HG02973 (cell line): ENCODE results near the gene AUTS2.

Experiments
- ATAC-seq: cut with Tn5 transposase; IDR thresholded peaks from one replicate; pipeline ENCODE4 v1.9.1; 2021; ENCODE audit warnings: moderate library complexity; ENCODE audit not compliant: unreplicated experiment

AUTS2 gene

DNA sequence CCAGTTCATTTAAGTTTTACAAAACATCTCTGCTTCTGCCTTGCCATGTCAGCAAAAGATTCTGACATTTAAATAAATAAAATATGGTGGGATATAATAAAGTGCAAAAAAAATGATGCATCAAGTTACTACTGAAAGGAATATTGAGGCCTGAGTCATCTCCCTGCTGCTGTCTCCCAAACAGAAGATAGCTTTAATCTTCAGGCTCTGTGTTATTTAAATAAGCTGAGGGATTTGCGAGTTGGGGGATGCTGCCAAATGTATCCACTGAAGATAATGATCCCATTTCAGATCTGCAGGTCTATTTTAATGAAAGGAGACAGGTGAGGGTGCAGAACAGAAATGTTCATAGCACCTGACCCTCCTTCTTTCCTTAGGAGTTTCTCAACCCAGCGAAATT, 720.8 kb downstream of the AUTS2 start:
- ATAC-seq: no peak

DNA sequence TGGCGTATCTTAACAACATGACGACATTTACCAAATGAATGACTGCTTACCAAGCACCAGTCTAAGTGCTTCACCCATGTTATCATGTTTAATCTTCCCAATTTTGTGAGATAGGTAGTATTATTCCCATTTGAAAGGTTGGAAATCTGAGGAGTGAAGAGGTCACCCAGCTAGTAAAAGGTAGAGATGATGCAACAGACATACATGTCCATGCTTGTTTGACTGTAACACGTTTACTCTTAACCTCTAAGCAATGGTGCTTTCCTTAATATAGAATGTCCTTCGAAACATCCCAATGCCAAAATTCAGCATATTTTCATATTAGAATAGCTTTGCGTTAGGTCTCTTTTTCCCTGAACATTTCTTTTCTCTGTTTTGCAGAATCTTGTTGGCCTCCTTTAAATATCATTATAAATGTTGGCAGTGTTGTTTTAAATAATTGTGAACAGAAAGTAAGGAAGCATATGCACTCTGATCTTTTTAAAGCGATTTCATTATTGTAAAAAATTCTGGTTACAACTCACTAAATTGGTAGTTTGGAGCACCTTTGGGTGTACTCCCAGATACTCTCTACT, 722.8 kb downstream of the AUTS2 start:
- ATAC-seq: no peak

DNA sequence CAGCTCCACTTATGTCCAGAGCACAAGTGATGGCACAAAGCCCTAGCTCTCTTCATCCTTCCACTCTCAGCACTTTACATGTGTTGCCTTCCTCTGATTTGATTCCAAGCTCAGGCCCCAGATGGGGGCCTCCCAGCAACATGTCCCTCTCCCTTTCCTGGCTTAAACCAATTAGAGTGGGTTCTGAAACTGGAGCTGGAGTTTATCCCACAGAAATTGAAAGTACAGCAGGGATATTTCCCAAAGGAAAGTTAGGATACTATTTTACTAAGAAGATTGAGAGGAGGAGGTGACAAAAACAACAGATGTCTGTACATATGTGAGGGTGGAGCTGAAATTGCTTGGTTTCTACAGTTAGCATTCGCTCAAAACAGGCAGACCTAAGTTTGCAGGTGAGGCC, 724.6 kb downstream of the AUTS2 start:
- no peak for ATAC-seq

DNA sequence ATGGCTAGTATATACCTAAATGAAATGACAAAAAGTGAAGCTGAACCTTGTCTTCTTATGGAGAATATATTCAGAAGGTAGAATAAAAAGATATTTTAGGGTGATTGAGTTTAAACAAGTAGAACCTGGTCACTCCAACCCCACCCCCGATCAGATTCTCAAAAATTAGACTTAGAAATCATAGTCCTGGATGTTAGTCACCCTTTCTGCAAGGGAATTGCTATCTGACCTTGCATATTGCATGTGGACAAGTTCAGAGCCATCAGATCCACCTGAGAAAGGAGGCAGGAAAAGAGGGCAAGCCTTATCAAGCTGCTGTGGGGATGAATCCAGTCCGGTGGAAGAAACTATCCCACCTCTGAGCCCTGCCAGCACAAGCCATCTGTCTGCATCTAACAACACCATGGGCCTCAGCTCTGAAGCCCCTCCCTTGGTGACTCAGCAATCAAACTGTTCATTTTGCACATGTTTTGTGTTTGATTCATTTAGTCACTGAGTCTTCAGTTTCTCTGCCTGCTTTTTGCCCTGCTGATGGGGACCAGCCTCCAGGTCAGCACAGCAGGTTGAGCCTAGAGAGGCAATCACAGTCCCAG, 727.3 kb downstream of the AUTS2 start:
- ATAC-seq: no peak

DNA sequence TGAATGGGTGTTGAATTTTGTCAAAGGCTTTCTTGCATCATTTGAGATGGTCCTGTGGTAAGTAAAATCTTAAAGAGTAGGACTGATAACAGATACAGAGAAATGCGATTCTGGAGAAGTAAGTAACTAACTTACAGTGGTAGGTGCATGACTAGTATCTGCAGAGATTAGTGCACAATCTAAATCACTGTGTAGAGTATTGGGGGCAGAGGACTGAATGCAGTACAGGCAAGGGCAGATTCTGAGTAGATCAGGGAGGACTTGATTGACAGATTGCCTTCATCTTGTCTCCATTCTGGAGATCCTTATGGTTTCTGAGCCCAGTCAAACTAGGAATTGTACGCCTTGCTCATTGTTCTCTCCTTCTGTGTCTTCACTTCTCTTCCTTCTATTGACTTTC, 736.0 kb downstream of the AUTS2 start:
- ATAC-seq: no peak

DNA sequence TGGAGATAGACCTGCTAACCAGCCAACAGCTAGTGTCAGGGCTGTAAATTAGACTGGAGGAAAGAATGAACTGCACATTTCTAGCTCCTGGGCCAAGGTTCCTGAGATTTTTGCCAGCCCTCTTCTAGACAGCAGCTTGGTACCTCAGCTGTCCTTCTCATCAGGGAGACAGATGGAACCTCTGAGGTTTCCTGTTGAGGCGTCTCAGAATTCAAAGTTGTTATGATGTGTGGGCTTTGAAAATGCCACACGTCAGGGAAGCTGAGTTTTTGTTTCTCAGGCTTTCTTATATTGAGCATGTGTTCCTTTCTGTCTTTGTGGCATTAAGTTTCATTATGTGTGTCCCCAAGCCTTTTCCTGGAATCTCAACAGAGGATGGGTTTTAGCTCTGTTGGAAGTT, 736.6 kb downstream of the AUTS2 start:
- no peak for ATAC-seq

DNA sequence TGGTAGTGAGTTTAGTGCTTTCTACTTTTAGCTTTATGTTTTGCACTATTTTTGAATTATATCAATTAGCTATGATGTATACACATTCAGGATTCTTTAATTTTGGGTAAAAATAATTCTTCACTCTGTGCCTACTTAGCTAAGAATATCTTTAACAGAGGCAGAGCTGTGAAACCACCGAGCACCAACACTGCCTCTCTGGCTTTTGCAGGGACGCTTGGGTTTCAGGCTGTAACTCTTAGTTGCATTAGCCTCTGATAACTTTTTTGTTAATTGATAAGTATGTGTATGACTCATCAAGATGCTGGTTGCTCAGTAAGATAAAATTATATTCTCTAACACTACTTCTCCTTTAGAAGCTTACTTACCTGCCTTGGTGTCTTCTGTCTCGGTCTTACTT, 738.3 kb downstream of the AUTS2 start:
- ATAC-seq: no peak

DNA sequence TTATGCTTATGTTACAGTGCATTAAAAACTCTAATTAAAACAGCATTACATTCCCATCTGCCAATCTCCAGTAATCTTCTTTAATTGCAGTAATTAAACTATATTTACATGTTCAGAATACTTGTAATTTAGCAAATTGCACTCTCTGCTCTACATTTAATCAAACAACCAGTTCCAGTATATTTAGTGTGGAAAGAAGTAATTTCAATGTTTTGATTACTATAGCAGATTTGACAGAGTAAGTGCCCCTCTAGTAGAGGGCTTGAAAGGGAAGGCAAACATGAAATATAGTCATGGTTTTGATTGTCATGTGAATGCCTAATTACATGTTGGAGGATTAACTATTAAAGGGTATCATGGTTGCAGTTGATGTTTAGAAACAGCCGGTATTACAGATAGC, 739.7 kb downstream of the AUTS2 start:
- ATAC-seq: no peak

DNA sequence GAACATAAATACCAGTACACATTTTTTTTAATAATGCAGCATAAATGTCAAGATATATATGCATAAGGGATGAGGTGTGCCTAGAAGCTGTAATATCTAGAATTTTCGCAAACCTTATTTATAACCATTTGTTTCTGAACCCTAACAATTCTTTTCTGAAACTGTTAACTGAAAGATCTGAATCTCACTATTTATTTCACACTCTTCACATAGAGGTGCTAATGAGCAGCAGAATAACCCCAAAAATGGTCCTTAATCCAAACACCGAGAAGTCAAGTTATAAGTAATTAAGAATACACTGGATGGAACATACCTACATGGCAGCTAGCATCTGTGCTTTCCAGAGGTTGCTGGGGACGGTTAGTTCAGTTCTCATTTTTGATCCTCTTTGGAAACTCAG, 742.0 kb downstream of the AUTS2 start:
- no peak for ATAC-seq

DNA sequence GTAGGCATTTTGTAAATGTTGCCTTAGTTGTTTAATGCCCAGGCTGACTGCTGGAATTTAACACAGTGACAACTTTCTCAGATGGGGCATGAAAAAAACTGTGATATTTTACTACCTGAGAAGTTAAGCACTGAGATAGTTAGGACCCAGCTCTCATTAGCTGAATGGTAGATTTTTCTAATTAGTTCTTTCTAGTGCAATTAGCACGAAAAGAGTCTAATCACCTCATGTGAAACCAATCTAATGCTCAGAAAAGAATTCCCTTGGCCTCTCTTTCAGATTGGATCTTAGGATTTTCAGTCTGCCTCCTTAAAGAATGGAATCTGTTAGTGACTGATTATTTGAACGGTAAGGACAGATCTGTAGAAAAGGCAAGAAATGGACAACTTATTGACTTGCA, 743.2 kb downstream of the AUTS2 start:
- ATAC-seq: no peak

DNA sequence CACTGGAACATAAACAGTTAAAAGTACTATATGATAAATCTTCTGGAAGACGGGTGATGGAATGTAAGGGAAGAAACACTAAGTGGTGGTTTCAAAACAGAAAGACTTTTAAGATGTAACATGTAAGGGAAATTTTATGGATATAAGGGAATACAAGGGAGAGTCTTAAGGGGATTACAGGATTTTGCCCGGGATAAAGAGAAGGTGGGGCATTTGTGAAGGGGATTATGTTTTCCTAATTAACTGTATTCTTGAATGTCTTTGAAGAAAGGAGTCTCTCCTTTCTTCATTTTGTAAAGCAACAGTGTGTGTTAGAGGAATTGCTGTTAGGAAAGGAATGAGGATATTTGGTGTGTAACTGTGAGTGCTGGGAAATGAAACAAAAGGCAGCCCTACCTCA, 745.2 kb downstream of the AUTS2 start:
- no peak for ATAC-seq

DNA sequence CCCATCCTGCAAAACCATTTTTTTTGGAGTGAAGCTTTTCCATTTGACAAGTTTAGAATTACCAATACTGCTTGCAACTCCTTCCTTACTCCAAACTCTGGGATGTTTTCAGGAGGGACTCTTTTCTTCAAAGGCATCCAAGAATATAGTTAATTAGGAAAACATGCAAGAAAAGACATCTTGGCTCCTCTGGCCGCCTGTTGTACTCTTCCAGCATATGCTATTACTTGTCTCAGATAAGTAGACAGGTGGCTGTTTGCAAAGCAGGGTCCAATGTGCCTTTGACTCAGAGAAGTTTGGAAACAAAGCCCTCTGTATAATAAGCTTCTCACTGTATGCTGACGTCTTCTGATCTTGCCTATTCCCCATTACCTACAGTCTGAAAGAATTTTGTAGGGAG, 746.5 kb downstream of the AUTS2 start:
- ATAC-seq: no peak

DNA sequence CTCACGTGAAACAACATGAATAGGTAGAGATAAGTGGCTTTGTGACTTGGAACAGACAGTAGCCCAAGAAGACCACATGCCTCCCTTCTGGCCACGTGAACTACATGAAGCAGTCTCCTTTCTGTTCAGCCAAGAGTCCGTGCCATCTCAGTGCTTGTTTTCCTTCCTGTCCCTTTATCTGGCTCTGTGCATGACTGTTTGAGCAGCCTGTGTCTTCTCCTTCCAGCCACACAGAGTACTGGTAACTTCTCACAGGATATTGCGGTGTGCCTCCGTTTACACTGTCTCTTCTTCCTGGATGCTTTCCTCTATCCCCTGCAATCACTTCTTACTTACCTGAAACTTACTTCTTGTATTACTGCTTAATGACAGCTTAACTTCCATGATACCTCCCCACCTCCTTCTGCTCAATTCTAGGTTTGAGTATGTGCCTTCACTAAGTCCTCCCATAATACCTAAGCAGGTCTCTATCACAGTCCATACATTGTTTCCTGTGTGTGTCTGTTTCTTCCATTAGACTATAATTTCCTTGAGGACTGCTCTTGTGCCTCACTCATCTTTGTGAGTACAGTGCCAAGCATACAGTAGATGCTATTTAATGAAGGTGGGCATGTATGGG, 748.7 kb downstream of the AUTS2 start:
- ATAC-seq: no peak

DNA sequence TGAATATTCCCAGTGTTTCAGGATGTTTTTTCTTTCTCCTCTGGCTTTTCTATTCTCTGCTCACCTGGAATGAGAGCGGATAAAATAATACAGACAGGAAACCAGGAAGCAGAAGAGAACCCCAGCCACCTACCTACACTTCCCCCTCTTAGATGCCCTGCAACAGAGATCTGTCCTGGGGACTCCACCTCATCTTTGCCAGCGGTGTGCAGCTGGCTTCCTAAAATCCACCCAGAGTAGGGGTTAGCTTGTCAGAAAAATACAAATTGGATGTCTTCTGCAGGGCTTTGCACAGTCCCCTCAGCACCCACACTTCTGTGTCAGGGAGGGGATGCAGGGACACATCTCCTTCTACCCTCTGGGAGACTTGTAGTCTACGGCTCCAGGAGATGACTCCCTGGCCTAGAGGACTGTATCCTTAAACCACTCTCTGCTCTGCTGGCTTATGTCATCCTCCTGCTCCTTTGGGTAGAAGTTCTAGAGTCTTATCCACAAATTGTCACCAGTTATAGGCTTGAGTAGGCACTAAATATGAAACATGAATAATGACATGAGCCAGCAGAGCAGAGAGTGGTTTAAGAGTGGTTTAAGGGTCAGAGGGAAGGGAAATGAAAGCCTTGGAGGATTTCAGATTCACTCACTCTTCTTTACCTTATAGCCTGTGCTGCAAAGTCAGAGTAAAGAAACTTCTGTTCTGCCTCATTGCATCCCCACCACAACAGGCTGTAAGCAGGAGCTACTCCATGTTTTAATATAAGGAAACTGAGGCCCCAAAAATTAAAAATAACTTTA, 749.4 kb downstream of the AUTS2 start:
- ATAC-seq: peak; percentile 94

DNA sequence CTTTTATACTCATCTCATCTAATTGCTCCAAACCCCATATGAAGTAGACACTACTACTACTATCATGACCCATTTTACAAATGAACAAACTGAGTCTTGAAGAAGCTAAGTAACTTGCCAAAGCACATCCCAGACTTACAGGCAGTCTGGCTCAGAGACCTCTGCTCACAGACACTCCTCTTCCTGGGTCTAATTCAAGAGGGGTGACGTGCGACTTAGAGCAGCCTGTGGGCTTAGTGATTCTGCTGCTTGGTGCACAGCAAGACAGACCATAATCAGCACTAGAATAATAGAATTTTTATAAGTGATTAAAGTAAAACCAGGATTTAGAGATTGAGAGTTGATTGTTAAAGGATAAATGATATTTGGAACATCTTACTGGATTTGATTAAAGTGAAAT, 750.8 kb downstream of the AUTS2 start:
- ATAC-seq: no peak

DNA sequence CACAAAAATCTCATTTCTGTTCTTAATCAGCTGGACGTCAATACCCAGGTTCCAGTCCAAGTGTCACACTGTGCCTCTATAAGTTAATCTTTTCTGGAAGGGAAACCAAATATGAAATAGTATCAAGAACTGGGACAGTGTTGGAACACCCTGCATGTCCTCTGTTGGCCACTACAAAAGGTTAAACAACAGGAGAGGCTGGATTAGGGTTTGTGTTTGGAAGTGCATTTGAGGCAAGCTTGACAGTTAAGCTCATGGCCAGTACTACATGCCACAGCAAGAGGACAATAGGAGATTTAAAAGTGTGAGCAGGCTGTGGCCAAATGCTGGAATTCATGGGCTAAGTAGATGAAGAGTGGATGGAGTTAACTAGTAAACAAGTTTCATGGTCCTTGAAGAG, 751.5 kb downstream of the AUTS2 start:
- ATAC-seq: no peak

DNA sequence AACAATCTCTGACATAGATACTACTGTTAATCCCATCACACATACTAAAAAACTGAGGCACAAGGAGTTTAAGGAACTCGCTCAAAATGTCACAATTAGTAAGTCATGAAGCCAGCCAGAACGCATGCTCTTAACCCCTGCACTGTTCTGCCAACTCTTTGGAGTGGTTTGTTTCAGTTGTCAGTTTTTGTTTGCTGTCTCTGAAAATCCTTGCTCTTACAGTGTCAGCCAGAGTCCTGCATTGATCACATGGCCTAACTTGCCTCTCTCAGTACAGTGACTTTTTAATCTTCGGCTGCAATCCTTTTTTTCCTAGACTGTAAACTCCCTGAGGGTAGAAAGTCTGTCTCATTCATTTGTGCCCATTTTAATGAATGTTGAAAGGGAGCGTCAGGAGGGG, 753.8 kb downstream of the AUTS2 start:
- ATAC-seq: no peak

DNA sequence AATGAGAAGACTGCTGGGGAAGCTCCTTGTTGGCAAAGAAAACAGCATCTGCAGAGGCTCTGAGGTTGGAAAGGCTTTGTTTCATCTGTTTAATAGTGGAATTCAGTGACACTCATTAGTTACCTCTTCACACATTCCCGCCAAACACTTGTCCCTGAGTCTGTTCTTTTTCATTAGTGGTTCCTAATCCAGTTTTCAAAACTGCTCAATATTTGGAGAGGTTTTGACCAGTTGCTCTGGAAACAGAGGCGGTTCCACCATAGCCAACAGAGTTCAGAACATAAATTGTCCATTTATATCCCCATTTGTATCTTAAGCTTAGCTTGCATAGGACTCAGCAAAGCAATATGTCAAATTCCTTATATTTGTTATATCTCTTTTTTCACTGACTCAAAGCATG, 754.6 kb downstream of the AUTS2 start:
- no peak for ATAC-seq

DNA sequence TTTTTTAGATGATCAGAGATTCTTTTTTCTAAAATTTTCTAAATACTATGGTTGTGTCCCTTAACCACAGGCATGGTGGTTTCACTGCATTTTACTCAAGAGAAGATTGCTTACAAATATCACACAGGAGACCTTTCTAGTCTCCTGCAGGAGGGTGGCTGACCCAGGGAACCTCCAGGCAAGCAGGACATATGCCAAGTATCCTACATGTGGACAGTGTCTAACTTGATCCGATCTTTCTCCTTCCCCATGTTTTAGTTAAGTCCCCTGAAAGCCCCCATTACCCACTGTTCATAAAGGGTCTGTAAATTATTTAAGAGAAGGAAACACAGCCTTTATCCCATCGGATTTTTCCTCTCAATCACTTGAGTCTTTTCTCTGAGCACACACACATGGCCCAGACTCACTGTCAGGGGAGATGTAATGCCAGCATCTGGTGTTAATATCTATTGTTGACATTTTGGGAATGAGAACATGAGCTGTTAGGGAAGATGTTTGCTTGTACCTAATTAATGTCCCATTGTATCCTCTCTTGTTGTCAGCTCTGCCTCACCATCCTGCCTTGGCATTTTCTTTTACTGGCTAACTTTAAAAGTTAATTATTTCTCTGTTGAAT, 755.2 kb downstream of the AUTS2 start:
- ATAC-seq: no peak

DNA sequence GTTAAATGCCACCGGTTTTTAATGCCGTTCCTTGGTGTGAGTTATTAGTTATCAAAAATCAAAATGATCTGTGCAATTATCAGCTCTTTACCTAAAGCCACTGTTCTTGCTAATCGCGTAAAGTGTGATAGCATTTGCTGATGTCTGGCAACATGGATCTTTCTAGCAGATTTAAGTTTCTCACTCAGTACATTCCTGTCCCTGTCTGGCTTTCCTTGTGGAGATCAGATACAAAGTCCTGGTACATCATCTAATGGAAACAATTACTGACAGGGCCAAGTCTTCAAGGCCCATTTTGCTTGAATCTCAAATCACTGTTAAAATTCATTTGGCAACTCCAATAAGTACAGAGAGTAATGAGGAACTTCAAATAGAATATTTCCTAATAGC, 755.7 kb downstream of the AUTS2 start:
- no peak for ATAC-seq

DNA sequence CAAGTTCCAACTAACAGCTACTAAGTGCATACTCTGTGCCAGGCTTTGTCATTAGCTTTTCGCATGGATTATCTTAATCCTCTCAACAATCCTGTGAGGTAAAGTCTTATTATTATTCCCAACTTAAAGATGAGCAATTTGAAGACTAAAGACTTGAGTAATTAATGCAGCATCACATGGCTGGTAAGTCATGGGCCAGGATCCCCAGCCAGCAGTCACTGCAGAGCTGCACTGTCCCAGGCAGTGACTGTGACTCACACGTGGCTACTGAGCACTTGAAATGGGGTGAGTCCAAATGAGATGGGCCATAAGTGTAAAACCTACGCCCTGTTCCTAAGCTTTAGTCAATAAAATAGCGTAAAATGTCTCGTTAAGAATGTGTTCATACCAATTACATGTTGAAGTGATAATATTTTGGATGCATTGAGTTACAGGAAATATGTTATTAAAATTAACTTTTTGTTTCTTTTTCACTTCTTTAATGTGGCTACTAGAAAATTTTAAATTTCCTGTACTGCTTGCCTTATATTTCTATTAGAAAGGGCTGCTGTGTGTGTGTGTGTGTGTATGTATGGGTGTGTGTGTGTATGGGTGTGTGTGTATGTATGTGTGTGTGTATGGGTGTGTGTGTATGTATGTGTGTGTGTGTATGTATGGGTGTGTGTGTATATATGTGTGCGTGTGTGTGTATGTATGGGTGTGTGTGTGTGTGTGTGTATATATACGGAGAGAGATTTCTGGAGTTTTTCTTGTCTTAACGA, 756.3 kb downstream of the AUTS2 start:
- no peak for ATAC-seq
